HepG2 (cell line): ENCODE results near the gene LCAT. TPM values are rescaled to one million over a fixed set of nuclear protein-coding genes. Genes with fewer than 3 reads are reported as not detected.
A peak's percentile ranks its signal among the peaks of the same experiment; 100 is the strongest.

Experiments used
- AFF4 ChIP-seq: sonication (generic); formaldehyde crosslinking; IDR thresholded peaks from 2 replicates; pipeline ENCODE4 v1.4.0; 2020; ENCODE audit warnings: missing genetic modification reagents
- ATAD3A ChIP-seq: sonication (generic); formaldehyde crosslinking; IDR thresholded peaks from 2 replicates; pipeline ENCODE4 v1.4.0; 2020; ENCODE audit warnings: missing genetic modification reagents
- E2F5 ChIP-seq: sonication (generic); formaldehyde crosslinking; conservative IDR thresholded peaks from 2 replicates; pipeline ENCODE4 v1.4.0; 2020; ENCODE audit warnings: missing genetic modification reagents
- FOXO4 ChIP-seq: sonication (generic); formaldehyde crosslinking; conservative IDR thresholded peaks from 2 replicates; pipeline ENCODE4 v1.8.1; 2023; ENCODE audit warnings: missing genetic modification reagents
- GRHL1 ChIP-seq: sonication (generic); formaldehyde crosslinking; conservative IDR thresholded peaks from 2 replicates; pipeline ENCODE4 v1.8.0; 2022; ENCODE audit warnings: missing genetic modification reagents
- HNF4A ChIP-seq: sonication (generic); formaldehyde crosslinking; IDR thresholded peaks from 2 replicates; pipeline ENCODE4 v1.4.0; 2020; ENCODE audit warnings: missing genetic modification reagents
- KDM3A ChIP-seq: IDR thresholded peaks from 2 replicates; pipeline ENCODE4 v1.6.1; 2018; ENCODE audit warnings: low read depth, missing compliant biosample characterization
- MAFF ChIP-seq: IDR thresholded peaks from 2 replicates; pipeline ENCODE4 v1.6.1; 2011; ENCODE audit warnings: low read depth, low read length, improper control_type of control experiment
- RARA ChIP-seq: IDR thresholded peaks from 2 replicates; pipeline ENCODE4 v1.6.1; 2016; ENCODE audit warnings: missing genetic modification reagents, missing compliant biosample characterization
- RFX3 ChIP-seq: IDR thresholded peaks from 2 replicates; pipeline ENCODE4 v1.6.1; 2016; ENCODE audit warnings: missing biosample characterization, missing genetic modification reagents
- SALL1 ChIP-seq: sonication (generic); formaldehyde crosslinking; IDR thresholded peaks from 2 replicates; pipeline ENCODE4 v1.8.0; 2022; ENCODE audit warnings: mild to moderate bottlenecking, missing genetic modification reagents
- SMARCE1 ChIP-seq: fragments of 450-650 bp; IDR thresholded peaks from 2 replicates; pipeline ENCODE4 v1.6.1; 2017; ENCODE audit warnings: borderline replicate concordance
- SRSF1 ChIP-seq: fragments of 200-400 bp; formaldehyde crosslinking; optimal IDR thresholded peaks from 2 replicates; pipeline ENCODE3; 2017; ENCODE audit warnings: mild to moderate bottlenecking, low read depth, low read length, moderate library complexity
- ZFP36 ChIP-seq: fragments of 150-350 bp; IDR thresholded peaks from 2 replicates; pipeline ENCODE4 v1.6.1; 2018; ENCODE audit warnings: borderline replicate concordance, low read length, low read depth; ENCODE audit not compliant: partially characterized antibody
- ZFX ChIP-seq: sonication (generic); formaldehyde crosslinking; IDR thresholded peaks from 2 replicates; pipeline ENCODE4 v1.4.0; 2020; ENCODE audit warnings: mild to moderate bottlenecking, low read depth, missing genetic modification reagents, moderate library complexity
- ZFYVE20 ChIP-seq: sonication (generic); formaldehyde crosslinking; IDR thresholded peaks from 2 replicates; pipeline ENCODE4 v1.8.0; 2023; ENCODE audit warnings: low read depth, mild to moderate bottlenecking, moderate library complexity, missing genetic modification reagents, borderline replicate concordance
- ZKSCAN5 ChIP-seq: sonication (generic); formaldehyde crosslinking; IDR thresholded peaks from 2 replicates; pipeline ENCODE4 v1.5.1; 2020; ENCODE audit warnings: mild to moderate bottlenecking, missing genetic modification reagents
- ZNF24 ChIP-seq: fragments of 450-650 bp; IDR thresholded peaks from 2 replicates; pipeline ENCODE4 v1.6.1; 2017; ENCODE audit warnings: antibody characterized with exemption, mild to moderate bottlenecking
- ZNF329 ChIP-seq: sonication (generic); formaldehyde crosslinking; IDR thresholded peaks from 2 replicates; pipeline ENCODE4 v1.9.0; 2021; ENCODE audit warnings: low read depth, mild to moderate bottlenecking, missing genetic modification reagents
- ZNF343 ChIP-seq: sonication (generic); formaldehyde crosslinking; IDR thresholded peaks from 2 replicates; pipeline ENCODE4 v1.4.0; 2020; ENCODE audit warnings: mild to moderate bottlenecking, missing genetic modification reagents
- ZNF737 ChIP-seq: sonication (generic); formaldehyde crosslinking; IDR thresholded peaks from 2 replicates; pipeline ENCODE4 v1.5.0; 2020; ENCODE audit warnings: missing genetic modification reagents, mild to moderate bottlenecking, borderline replicate concordance
- ZSCAN25 ChIP-seq: sonication (generic); formaldehyde crosslinking; IDR thresholded peaks from 2 replicates; pipeline ENCODE4 v1.8.0; 2022; ENCODE audit warnings: mild to moderate bottlenecking, missing genetic modification reagents
- ZSCAN30 ChIP-seq: sonication (generic); formaldehyde crosslinking; IDR thresholded peaks from 2 replicates; pipeline ENCODE4 v1.5.0; 2020; ENCODE audit warnings: mild to moderate bottlenecking, missing genetic modification reagents
- polyA plus RNA-seq, 8 experiments: library from polyadenylated mRNA; depleted of rRNA in 3 of 8; stranded (reverse) in 7 of 8; unstranded in 1 of 8; fragments of >200 nt; fragmentation: Illumina TruSeq in 4 of 8; extraction: Trizol in 4 of 8; gene quantifications; 2 replicates each; pipeline versions ENCODE4 v1.2.1 to v1.2.3, GENCODE V29; 2011 to 2016; ENCODE audit warnings: low read depth in 4 of 8, missing spikeins in 1 of 8, mixed read lengths in 1 of 8; ENCODE audit not compliant: insufficient read depth in 1 of 8
- total RNA-seq, 5 experiments: library from RNA; depleted of rRNA; stranded (reverse); fragments of >200 nt; fragmentation: Illumina TruSeq; extraction: Trizol; gene quantifications; 2 replicates each; pipeline ENCODE4 v1.2.3, GENCODE V29; 2016; ENCODE audit warnings: low read depth in 1 of 5

The LCAT gene
- total and polyA plus RNA-seq, 2 of the 13 experiments (the other 11 are each of a cell fraction or from before 2014, with no cell fraction given), result 36.1 to 38.9 TPM

GRCh38 chr16:67965668-67966548, 22.0 kb upstream of the LCAT start (continued):
- no peak for TF ChIP-seq AFF4
- no peak for TF ChIP-seq GRHL1 (CRISPR knock-in tag)
- TF ChIP-seq ZNF343 (CRISPR knock-in tag), result 0 out of 2 replicates have a peak, but pooled peaks have one; percentile 21
- no peak for TF ChIP-seq ZNF329 (CRISPR knock-in tag)
- peak; percentile 27; the same call in 1 of the 2 replicates for TF ChIP-seq SALL1 (CRISPR knock-in tag)
- TF ChIP-seq ZFX, result peak; percentile 75
- peak; percentile 49 for TF ChIP-seq SRSF1
- TF ChIP-seq KDM3A (CRISPR knock-in tag), result no peak
- TF ChIP-seq MAFF, result no peak
- no peak for TF ChIP-seq E2F5 (CRISPR knock-in tag)
- no peak for TF ChIP-seq RFX3 (CRISPR knock-in tag)
- no peak for TF ChIP-seq ZKSCAN5
- TF ChIP-seq ZSCAN30 (CRISPR knock-in tag), result no peak; the same call in 1 of the 2 replicates
- no peak for TF ChIP-seq ZSCAN25 (CRISPR knock-in tag)
- TF ChIP-seq ATAD3A (CRISPR knock-in tag), result no peak
- no peak for TF ChIP-seq SMARCE1
- no peak for TF ChIP-seq ZFP36
- TF ChIP-seq ZFYVE20 (CRISPR knock-in tag), result 0 out of 2 replicates have a peak, but pooled peaks have one; percentile 30
- TF ChIP-seq HNF4A (CRISPR knock-in tag), result peak; percentile 54
- TF ChIP-seq FOXO4 (CRISPR knock-in tag), result 0 out of 2 replicates have a peak, but pooled peaks have one; percentile 54
- TF ChIP-seq RARA (CRISPR knock-in tag), result 0 out of 2 replicates have a peak, but pooled peaks have one; percentile 12
- no peak for TF ChIP-seq ZNF737 (CRISPR knock-in tag)
- TF ChIP-seq ZNF24, result no peak
